GM12874 (cell line): ENCODE measurements around the gene PRKAR1A.

Experiments used
- CTCF ChIP-seq: IDR thresholded peaks from 2 replicates; pipeline ENCODE4 v1.5.1; 2011; ENCODE audit warnings: low read depth, mild to moderate bottlenecking, control low read depth, low read length, moderate library complexity; ENCODE audit not compliant: insufficient read depth

PRKAR1A gene

GRCh38 chr17:68569346-68569745 is 57.1 kb downstream of the PRKAR1A start:
- TF ChIP-seq CTCF, result no peak

GRCh38 chr17:68570526-68570925 is 58.3 kb downstream of the PRKAR1A start:
- no peak for TF ChIP-seq CTCF

- TF ChIP-seq CTCF, result no peak
Observed at GRCh38 chr17:68572138-68572842, 60.1 kb downstream of the PRKAR1A start.

GRCh38 chr17:68573338-68573737 is 61.1 kb downstream of the PRKAR1A start:
- no peak for TF ChIP-seq CTCF

- TF ChIP-seq CTCF, result no peak
Observed at GRCh38 chr17:68576137-68576536, 63.9 kb downstream of the PRKAR1A start.

GRCh38 chr17:68576811-68577496 is 64.7 kb downstream of the PRKAR1A start:
- TF ChIP-seq CTCF, result no peak

GRCh38 chr17:68577497-68577821 is 65.2 kb downstream of the PRKAR1A start:
- no peak for TF ChIP-seq CTCF
